KMS-11 (cell line): ENCODE measurements around the gene SERTAD3.
"Not testable (repeated sequence)": the region's sequence is repeated elsewhere in the genome, so short reads cannot be mapped to it uniquely, and the experiment has no call there.

Experiments
- H2AFZ ChIP-seq: fragments of 200-600 bp; sonication (generic); 2 replicates; pipeline ENCODE4 v1.6.1; 2016; ENCODE audit warnings: antibody characterized with exemption, mixed run types, low read depth
- H3K27ac ChIP-seq: fragments of 200-600 bp; sonication (generic); 2 replicates; pipeline ENCODE4 v1.6.1; 2016; ENCODE audit warnings: mild to moderate bottlenecking, mixed run types
- H3K27me3 ChIP-seq: fragments of 200-600 bp; sonication (generic); 2 replicates; pipeline ENCODE4 v1.6.1; 2017; ENCODE audit warnings: mild to moderate bottlenecking, low read depth, mixed run types, moderate library complexity; ENCODE audit not compliant: insufficient read depth
- H3K36me3 ChIP-seq: fragments of 200-600 bp; sonication (generic); 2 replicates; pipeline ENCODE4 v1.6.1; 2017; ENCODE audit warnings: mild to moderate bottlenecking, mixed run types; ENCODE audit not compliant: insufficient read depth
- H3K4me1 ChIP-seq: fragments of 200-600 bp; sonication (generic); 2 replicates; pipeline ENCODE4 v1.6.1; 2016; ENCODE audit warnings: mild to moderate bottlenecking, low read depth, mixed run types; ENCODE audit not compliant: poor library complexity, severe bottlenecking
- H3K4me2 ChIP-seq: fragments of 200-600 bp; sonication (generic); 2 replicates; pipeline ENCODE4 v1.7.0; 2016; ENCODE audit warnings: mild to moderate bottlenecking, mixed run types
- H3K4me3 ChIP-seq: fragments of 200-600 bp; sonication (generic); IDR thresholded peaks from 2 replicates; pipeline ENCODE4 v1.6.1; 2017; ENCODE audit warnings: low read depth, low read length, mixed read lengths; ENCODE audit not compliant: insufficient read depth
- H3K79me2 ChIP-seq: fragments of 200-600 bp; sonication (generic); 2 replicates; pipeline ENCODE4 v1.6.1; 2016; ENCODE audit warnings: low read depth, mixed run types; ENCODE audit not compliant: insufficient read depth
- H3K9ac ChIP-seq: fragments of 200-600 bp; sonication (generic); 2 replicates; pipeline ENCODE4 v1.6.1; 2016; ENCODE audit warnings: mild to moderate bottlenecking, mixed run types
- H4K20me1 ChIP-seq: fragments of 200-600 bp; sonication (generic); 2 replicates; pipeline ENCODE4 v1.6.1; 2016; ENCODE audit warnings: mild to moderate bottlenecking, mixed run types; ENCODE audit not compliant: insufficient read depth
- CTCF ChIP-seq: fragments of 200-600 bp; sonication (generic); conservative IDR thresholded peaks from 2 replicates; pipeline ENCODE4 v1.6.1; 2017; ENCODE audit warnings: low read depth, mild to moderate bottlenecking, antibody characterized with exemption, low read length, moderate library complexity, mixed read lengths

Gene SERTAD3

GRCh38 chr19:40442328-40443130 is 1.6 kb downstream of the SERTAD3 start:
- peak overlapping the region; percentile 15; the same call in 1 of the 2 replicates for H3K9ac ChIP-seq
- H2AFZ ChIP-seq: peak overlapping the region; percentile 66
- peak overlapping the region; percentile 91 for H3K4me2 ChIP-seq
- no peaks in the 10 kb centered on the region for H3K27me3 ChIP-seq
- TF ChIP-seq CTCF: no peak
- H3K4me1 ChIP-seq: peaks cover 21% of the 10 kb centered on the region
- H3K79me2 ChIP-seq: peaks cover 9% of the 10 kb centered on the region
- H3K36me3 ChIP-seq: no peaks in the 10 kb centered on the region; the same call in 1 of the 2 replicates
- H3K27ac ChIP-seq: peak overlapping the region; percentile 24; the same call in 1 of the 2 replicates
- H3K4me3 ChIP-seq: no peak overlapping the region
- H4K20me1 ChIP-seq: no peaks in the 10 kb centered on the region

GRCh38 chr19:40441719-40442253 is 2.3 kb downstream of the SERTAD3 start:
- no peak overlapping the region for H3K4me3 ChIP-seq
- H3K4me1 ChIP-seq: peaks cover 21% of the 10 kb centered on the region
- H2AFZ ChIP-seq: no peak overlapping the region
- no peaks in the 10 kb centered on the region; the same call in 1 of the 2 replicates for H3K36me3 ChIP-seq
- H3K27me3 ChIP-seq: no peaks in the 10 kb centered on the region
- H3K4me2 ChIP-seq: peak overlapping the region; percentile 91
- H4K20me1 ChIP-seq: no peaks in the 10 kb centered on the region
- H3K79me2 ChIP-seq: peaks cover 9% of the 10 kb centered on the region
- TF ChIP-seq CTCF: no peak
- H3K9ac ChIP-seq: peak overlapping the region; percentile 15; the same call in 1 of the 2 replicates
- no peak overlapping the region for H3K27ac ChIP-seq

GRCh38 chr19:40438284-40438683 is 5.9 kb downstream of the SERTAD3 start:
- H3K27ac ChIP-seq: no peak overlapping the region
- no peak overlapping the region for H2AFZ ChIP-seq
- no peaks in the 10 kb centered on the region for H3K27me3 ChIP-seq
- peaks cover 39% of the 10 kb centered on the region for H3K4me1 ChIP-seq
- H3K9ac ChIP-seq: no peak overlapping the region
- H3K4me3 ChIP-seq: no peak overlapping the region
- H3K36me3 ChIP-seq: no peaks in the 10 kb centered on the region; the same call in 1 of the 2 replicates
- H3K4me2 ChIP-seq: no peak overlapping the region
- H3K79me2 ChIP-seq: peaks cover 9% of the 10 kb centered on the region
- H4K20me1 ChIP-seq: no peaks in the 10 kb centered on the region
- no peak for TF ChIP-seq CTCF

- peak overlapping the region; percentile 95 for H2AFZ ChIP-seq
Measured at GRCh38 chr19:40433391-40434216, 10.5 kb downstream of the SERTAD3 start.

GRCh38 chr19:40432760-40433159 is 11.4 kb downstream of the SERTAD3 start:
- not testable (repeated sequence) for H3K79me2 ChIP-seq, H3K36me3 ChIP-seq, H3K27me3 ChIP-seq, H3K4me3 ChIP-seq, H4K20me1 ChIP-seq
- H3K4me1 ChIP-seq: peaks cover 37% of the 10 kb centered on the region
- peak overlapping the region; percentile 85; the same call in 1 of the 2 replicates for H3K9ac ChIP-seq
- H3K4me2 ChIP-seq: peak overlapping the region; percentile 100
- peak overlapping the region; percentile 89 for H3K27ac ChIP-seq
- peak overlapping the region; percentile 95 for H2AFZ ChIP-seq

More at GRCh38 chr19:40433391-40434216, 10.5 kb downstream of the SERTAD3 start:
- H3K4me2 ChIP-seq: peak overlapping the region; percentile 100
- no peaks in the 10 kb centered on the region for H3K36me3 ChIP-seq
- H3K27ac ChIP-seq: peak overlapping the region; percentile 89
- no peak overlapping the region for H3K4me3 ChIP-seq
- H3K9ac ChIP-seq: peak overlapping the region; percentile 85
- H3K4me1 ChIP-seq: peaks cover 37% of the 10 kb centered on the region
- no peaks in the 10 kb centered on the region for H3K79me2 ChIP-seq
- H4K20me1 ChIP-seq: no peaks in the 10 kb centered on the region
- TF ChIP-seq CTCF: no peak
- no peaks in the 10 kb centered on the region for H3K27me3 ChIP-seq
